Erythroblast (primary cell): ENCODE data around the gene CTXN3.

Experiments used
- DNase-seq, 2 experiments: peaks; one replicate each; lab custom pipeline; 2025; lab: John Stamatoyannopoulos, UW
- GATA1 ChIP-seq: IDR thresholded peaks from 2 replicates; pipeline ENCODE4 v1.6.1; 2011; ENCODE audit warnings: low read depth, mild to moderate bottlenecking, control low read depth, low read length, moderate library complexity
- POLR2A ChIP-seq: IDR thresholded peaks from 2 replicates; pipeline ENCODE4 v1.6.1; 2011; ENCODE audit warnings: mild to moderate bottlenecking, low read length

Gene CTXN3

DNA sequence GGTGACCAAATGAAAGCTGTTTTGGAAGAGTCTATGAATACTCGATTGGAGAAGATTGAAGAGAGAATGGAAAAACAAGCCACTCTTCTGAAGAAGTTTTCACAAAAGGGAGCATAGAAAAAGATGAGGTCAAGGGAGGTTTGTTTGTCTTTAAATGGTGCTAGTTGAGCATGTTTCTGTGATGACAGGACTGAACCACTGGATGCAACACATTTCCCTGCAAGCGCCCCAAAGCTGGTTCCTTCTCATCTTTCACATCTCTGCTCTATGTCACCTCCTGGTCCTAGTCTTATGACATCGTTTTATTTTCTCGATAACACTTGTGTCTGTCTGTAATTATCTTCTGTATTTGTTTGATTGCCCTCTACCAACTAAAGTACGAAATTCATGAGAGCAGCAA, 50.5 kb downstream of the CTXN3 start:
- DNase-seq, result no peak
- TF ChIP-seq POLR2A (no peak), GATA1 (no peak)

DNA sequence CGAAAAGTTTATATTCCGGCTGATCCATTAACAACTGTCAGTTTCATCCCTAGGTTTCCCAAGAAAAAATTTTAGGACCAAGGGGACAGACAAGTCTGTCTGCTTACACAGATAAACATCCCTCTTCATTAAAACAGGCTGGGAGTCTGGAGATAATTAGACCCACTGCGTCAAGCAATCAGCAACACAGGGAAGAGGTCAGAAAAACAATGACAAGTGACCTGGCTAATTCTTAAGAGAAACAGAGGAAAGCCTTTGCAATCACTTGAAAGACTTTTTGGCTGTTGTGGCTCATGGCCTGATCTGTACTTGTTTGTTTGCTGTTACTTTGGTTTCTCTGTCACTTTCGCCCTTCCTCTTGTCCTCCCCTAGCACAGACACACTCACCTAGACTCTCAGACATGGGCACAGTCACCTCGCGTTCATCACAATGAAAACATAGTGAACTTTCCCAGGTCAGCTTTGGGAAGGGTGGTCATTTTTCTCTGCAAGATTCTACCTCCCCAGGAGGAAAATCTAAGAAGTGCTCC, 51.4 kb downstream of the CTXN3 start:
- DNase-seq, result no peak
- TF ChIP-seq GATA1, result no peak

DNA sequence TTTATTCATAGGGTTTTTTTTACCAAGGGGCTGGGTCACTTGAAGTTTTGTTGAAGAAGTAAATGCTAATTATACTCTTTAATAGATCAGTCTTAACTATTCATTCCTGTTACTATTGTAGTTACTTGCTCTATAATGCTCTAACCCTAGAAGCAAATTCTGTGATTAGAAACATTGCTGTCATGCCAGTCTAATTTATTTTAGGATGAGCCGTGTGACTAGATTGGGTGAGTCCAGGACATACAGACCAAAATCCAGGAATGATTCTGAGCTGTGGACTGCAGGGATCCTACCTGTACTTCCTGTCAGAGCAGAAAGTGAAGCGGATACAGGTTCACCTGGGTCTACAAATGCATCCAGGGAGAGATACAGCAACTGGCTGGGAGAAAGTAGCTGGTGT, 53.6 kb downstream of the CTXN3 start:
- no peak for DNase-seq
- TF ChIP-seq POLR2A (no peak), GATA1 (no peak)

DNA sequence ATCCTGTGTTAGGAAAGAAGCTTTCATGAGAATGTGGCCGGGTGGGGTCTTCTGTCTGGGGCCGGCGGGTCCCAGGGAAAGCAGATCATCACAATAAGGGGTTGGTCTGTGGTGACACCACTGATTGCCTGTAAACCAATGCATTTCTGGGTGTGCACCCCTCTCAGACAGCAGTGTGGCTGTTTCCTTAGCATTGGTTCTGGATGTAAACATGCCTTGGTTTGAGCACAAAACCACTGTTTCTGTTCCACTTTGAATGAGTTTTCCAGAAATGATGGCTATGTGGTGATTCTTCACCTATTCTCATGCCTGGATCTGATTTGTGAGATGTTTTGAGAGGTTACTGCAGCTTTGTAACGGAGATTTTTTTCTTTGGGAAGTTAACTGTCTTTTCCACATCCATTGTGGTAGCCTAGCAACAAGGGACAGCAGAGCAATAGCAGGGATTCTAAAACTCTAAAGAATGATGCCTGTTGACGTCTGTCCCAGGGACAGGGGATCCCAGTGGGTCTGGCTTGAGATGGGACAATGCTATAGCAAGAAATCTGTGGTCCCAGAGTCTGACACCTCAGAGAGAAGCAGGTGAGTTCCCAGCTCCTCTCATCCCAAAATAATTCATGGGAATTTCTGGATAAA, 54.2 kb downstream of the CTXN3 start, which contains the start of gene CCDC192:
Gene CCDC192 (plus strand): TSS at position 466 of the 636 bp plus-strand sequence. CDS start 55 bp downstream, at position 521.
- TF ChIP-seq GATA1 (no peak), POLR2A (no peak)

DNA sequence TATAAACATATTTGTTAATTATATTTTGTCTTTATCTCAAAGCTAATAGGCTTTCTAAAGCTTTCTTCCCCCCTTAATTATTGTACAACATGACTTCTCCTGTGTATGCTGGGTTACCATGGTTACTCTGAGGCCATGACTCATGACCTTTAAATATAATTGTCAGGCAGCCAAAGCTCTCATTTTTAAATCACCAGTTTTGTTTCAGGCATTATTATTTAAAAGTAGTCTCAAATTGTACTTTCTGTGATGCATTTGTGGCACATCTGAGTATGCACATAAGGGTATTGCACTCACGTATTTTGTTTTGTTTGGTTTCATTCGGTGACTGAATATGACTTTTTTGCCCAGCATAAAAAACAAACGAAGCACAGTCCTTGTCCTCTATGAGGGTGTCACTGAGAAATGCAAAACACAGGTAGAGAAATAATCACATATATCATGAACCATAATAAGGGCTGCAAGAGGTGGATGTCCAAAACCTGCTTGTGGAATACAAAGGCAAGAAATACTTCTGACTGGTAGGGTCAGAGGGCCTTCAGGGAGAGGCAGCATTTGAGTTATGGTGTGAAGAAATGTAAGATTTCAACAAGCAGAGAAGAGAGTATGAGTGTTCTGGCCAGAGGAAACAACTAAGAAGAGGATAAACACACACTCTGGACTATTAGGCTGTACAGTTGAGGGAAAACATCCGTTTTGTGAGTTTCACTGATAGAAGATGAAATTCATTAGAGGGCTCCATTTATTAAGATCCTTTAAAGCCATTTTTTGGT, 56.4 kb downstream of the CTXN3 start:
- TF ChIP-seq GATA1 (no peak), POLR2A (no peak)
- DNase-seq, result peak; percentile 1 to 23

More for the DNA sequence above, 54.2 kb downstream of the CTXN3 start, which contains the start of gene CCDC192:
- no peak for DNase-seq

DNA sequence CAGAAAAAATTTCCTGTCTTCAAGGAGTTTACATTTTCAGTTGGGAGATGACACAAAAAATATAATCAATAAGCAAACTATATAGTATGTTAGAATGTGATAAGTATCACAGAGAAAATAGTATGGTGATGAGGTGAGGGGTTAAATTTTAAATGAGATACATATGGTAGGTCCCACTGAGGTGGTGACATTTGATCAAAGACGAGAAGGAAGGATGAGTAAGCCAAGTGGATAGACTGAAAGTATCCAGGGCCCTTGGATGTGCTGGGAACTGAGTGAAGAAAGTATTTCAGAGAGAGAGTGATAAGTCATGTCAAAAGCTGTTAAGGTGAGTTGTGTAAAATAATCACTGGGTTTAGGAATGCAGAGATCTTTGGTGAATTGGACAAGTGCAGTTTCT, 57.8 kb downstream of the CTXN3 start:
- DNase-seq, result no peak
- TF ChIP-seq POLR2A (no peak), GATA1 (no peak)

DNA sequence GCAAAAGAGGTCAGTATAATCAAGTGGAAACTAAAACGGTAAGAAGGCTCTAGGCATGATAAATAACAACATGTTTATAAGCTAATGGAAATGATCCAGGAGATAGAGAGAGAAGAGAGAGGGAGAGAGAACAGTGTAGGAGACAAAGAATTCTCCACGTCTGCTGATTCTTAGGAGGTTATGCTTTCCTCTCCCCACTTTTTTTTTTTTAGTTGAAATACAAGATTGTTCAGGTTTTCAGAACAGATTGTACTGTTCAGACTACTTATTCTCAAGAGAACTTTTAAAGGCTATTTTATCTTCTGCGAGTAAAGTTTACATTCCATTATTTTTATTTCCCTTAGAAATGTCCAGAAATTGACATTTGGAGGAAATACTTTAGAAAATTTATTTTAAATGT, 58.3 kb downstream of the CTXN3 start:
- TF ChIP-seq POLR2A (no peak), GATA1 (no peak)
- DNase-seq, result no peak
